GM19438 (cell line): ENCODE results near the gene KIAA0232.
"Not testable (repeated sequence)": the region's sequence is repeated elsewhere in the genome, so short reads cannot be mapped to it uniquely, and the experiment has no call there.

Experiments
- ATAC-seq: cut with Tn5 transposase; IDR thresholded peaks from one replicate; pipeline ENCODE4 v1.9.1; 2021; ENCODE audit warnings: low read depth; ENCODE audit not compliant: unreplicated experiment

KIAA0232 gene

GRCh38 chr4:6911917-6912316 lies 129.4 kb downstream of the KIAA0232 start:
- ATAC-seq: not testable (repeated sequence)

GRCh38 chr4:6912441-6912840 lies 129.9 kb downstream of the KIAA0232 start:
- no peak for ATAC-seq

GRCh38 chr4:6913350-6913905 lies 130.9 kb downstream of the KIAA0232 start:
- ATAC-seq: no peak

GRCh38 chr4:6914448-6914847 lies 131.9 kb downstream of the KIAA0232 start:
- no peak for ATAC-seq

GRCh38 chr4:6915041-6916005 lies 132.8 kb downstream of the KIAA0232 start:
- ATAC-seq: no peak

GRCh38 chr4:6916069-6916586 lies 133.6 kb downstream of the KIAA0232 start:
- no peak for ATAC-seq

GRCh38 chr4:6916587-6917460 lies 134.3 kb downstream of the KIAA0232 start:
- ATAC-seq: no peak

- ATAC-seq: no peak
Observed at GRCh38 chr4:6917461-6918271, 135.1 kb downstream of the KIAA0232 start.

- ATAC-seq: no peak
Observed at GRCh38 chr4:6918338-6918737, 135.8 kb downstream of the KIAA0232 start.

GRCh38 chr4:6920171-6920570 lies 137.6 kb downstream of the KIAA0232 start:
- ATAC-seq: no peak

GRCh38 chr4:6923507-6923906 lies 141.0 kb downstream of the KIAA0232 start:
- no peak for ATAC-seq

- ATAC-seq: no peak
Observed at GRCh38 chr4:6924361-6924779, 141.8 kb downstream of the KIAA0232 start.

GRCh38 chr4:6925357-6925836 lies 142.9 kb downstream of the KIAA0232 start:
- no peak for ATAC-seq

- no peak for ATAC-seq
Observed at GRCh38 chr4:6926081-6926480, 143.6 kb downstream of the KIAA0232 start.

- no peak for ATAC-seq
Observed at GRCh38 chr4:6926681-6927478, 144.4 kb downstream of the KIAA0232 start.

- ATAC-seq: no peak
Observed at GRCh38 chr4:6928081-6928480, 145.6 kb downstream of the KIAA0232 start.

GRCh38 chr4:6929339-6929811 lies 146.8 kb downstream of the KIAA0232 start:
- no peak for ATAC-seq

- no peak for ATAC-seq
Observed at GRCh38 chr4:6929812-6930464, 147.4 kb downstream of the KIAA0232 start.
